Hematopoietic multipotent progenitor cell treated with erythropoietin and hydrocortisone succinate and interleukin-3 and kit ligand, for 6 days (in vitro differentiated cells): ENCODE data around the gene GALNT13.

Source experiments
- DNase-seq: peaks from one replicate; pipeline ENCODE4 v3.0.0-alpha.2; 2015

GALNT13 gene

DNA sequence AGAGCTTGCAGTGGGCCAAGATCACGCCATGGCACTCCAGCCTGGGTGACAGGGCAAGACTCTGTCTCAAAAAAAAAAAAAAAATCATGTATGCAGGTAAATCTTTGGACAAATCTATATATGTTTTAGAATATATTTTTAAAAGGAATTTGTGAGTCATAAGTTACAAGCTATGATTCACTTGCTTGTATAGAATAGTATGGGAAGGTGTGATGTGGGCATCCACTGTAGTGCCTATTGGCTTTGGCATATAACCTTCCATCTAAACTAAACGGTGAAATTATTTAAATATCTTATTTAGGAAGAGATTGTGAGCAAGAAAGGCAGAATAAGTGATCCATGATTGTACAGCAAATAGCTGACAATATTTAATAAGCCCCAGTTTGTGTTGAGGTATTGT, 261.1 kb downstream of the GALNT13 start:
- DNase-seq: no peak

DNA sequence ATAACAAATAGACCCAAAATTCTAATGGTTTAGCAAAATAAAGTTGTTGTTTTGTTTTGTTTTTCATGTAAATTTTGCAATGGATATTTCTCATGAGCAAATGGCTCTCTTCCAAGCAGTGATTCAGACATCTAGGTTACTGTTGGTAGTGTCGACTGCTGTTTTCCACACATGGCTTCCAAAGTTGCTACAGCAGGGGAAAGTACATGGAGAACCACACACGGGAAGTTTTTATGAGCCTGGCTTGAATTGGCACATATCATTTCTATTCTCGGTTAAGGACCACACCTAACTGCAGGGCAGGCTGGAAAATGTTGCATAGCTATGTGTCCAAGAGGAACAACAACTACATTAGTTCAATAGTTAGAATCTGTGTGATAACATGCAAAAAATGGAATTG, 262.1 kb downstream of the GALNT13 start:
- DNase-seq: no peak

DNA sequence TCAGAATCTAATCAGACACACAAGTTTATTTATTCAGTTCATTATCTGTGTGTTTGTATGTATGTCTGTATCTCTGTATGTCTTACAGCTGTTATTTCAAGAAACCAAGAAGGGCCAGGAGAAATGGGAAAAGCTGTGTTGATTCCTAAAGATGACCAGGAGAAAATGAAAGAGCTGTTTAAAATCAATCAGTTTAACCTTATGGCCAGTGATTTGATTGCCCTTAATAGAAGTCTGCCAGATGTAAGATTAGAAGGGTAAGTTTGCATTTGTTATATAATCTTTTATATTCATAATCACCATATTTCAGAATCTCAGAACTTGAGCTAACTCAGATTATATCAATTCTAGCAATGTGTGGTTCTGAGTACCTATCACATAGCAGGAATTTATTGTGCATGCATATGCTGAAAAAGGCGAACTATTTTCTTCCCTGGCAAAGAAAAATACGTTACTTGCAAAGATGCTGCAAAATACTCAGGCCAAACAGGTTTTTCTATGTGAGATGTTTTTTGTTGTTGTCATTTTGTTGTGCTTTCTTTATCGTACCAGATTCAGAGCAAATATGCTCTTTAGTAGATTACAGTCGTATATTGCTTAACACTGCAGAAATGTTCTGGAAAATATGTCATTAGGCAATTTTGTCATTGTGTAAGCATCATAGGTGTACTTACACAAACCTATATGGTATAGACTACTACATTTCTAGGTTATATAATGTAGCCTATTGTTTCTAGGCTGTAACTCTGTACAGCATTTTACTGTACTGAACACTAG, 268.7 kb downstream of the GALNT13 start:
- no peak for DNase-seq

GRCh38 chr2:154142480-154142879, 270.8 kb downstream of the GALNT13 start:
- DNase-seq: no peak

DNA sequence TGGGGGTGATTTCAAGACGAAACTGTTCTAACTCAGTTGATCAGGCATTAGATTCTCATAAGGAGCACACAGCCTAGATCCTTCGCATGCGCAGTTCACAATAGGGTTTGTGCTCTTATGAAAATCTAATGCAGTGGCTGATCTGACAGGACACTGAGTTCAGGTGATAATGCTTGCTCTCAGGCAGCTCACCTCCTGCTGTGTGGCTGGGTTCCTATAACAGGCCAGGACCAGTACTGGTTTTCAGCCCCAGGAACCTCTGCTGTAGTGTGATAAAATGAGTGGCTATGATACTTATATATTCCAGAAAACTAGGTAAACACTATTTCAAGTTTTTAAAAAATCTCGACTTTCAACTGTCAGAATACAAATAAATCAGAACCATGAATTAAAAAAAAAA, 271.4 kb downstream of the GALNT13 start:
- DNase-seq: no peak

GRCh38 chr2:154158101-154158500, 286.4 kb downstream of the GALNT13 start:
- DNase-seq: no peak

DNA sequence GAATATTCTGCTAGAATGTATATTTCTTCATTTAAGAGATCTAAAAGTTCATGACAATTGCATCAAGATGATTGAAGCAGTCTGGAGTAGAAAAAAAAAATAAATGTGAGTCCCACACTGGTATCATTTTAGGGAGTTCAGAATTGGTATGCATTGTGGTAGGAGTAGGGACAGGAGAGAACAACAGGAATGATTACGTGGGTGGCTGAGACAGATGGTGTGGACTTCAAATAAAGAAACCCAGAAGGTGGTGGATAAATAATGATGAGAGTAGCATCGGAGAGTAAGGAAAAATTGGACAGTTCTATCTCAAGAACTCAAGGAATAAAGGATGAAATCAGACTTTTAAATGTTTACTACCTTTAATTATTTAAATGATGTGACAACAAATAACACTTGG, 289.6 kb downstream of the GALNT13 start:
- DNase-seq: no peak

- no peak for DNase-seq
Measured at GRCh38 chr2:154170400-154170799, 298.7 kb downstream of the GALNT13 start.

- DNase-seq: no peak
Measured at GRCh38 chr2:154173164-154173563, 301.4 kb downstream of the GALNT13 start.

- DNase-seq: no peak
Measured at GRCh38 chr2:154173919-154174318, 302.2 kb downstream of the GALNT13 start.

GRCh38 chr2:154182008-154182407, 310.3 kb downstream of the GALNT13 start:
- no peak for DNase-seq

- no peak for DNase-seq
Measured at GRCh38 chr2:154187948-154188347, 316.2 kb downstream of the GALNT13 start.

DNA sequence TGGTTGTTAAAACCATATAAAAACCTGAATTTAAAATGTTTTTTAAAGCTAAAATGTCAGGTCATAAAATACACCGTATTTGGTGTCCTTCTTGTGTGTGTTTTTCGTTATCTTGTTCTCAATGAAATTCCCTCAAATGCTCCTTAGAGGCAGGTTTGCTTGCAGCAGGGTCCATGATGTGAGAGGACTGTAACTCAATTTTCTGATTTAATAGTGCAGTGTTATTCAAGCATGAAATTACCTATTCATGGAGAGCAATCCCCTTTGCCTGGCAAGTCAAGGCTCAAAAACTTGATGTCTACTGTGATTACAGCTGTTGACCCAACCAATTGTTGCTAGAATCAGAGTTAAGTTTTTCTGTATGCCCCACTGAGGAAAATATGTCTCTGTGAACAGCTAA, 318.2 kb downstream of the GALNT13 start:
- DNase-seq: no peak

- DNase-seq: no peak
Measured at GRCh38 chr2:154193246-154193645, 321.5 kb downstream of the GALNT13 start.

- DNase-seq: no peak
Measured at GRCh38 chr2:154194909-154195643, 323.4 kb downstream of the GALNT13 start.

DNA sequence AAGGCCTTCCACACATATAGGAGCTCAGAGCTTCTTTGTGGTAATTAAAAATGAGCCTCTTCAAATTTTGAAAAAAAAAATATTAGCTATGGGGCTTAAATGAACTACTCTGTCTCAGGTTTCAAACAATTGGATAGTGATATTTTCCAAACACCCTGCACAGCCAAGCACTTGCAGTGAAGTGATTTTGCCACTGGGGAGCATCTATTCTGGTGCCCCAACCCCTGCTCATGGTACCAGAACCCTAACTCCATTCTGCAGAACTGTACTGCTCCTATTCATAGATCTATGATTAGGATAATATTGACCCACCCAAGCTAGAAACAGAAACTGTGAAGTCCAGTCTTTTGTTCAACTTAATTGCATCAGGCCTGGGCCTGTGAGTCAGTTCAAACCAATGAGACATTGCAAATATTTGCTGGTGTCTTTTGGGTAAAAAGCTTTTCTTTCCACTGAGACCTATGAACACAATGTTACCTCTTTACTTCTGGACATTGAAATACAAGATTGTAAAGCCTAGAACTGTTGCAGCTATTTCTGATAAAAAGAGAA, 324.0 kb downstream of the GALNT13 start:
- no peak for DNase-seq

GRCh38 chr2:154198866-154199265, 327.1 kb downstream of the GALNT13 start:
- peak; percentile 22 for DNase-seq

DNA sequence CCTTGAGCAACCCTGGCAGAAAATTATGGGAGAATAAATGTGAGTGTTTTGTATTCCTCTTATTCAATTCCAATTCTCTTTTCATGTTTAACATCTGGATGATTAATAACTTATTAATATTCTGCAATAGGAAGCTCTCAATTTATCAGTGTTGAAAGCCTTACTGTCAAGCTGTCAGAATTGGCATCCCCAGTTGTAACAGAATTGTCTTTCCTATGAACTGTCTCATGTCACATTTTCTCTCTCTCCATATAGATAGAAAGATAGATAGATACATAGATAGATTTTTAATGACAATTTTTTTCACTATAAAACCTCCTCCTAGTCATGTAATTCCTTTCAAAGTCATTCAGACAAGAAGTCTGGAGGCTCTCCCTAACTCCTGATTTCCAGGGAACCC, 331.5 kb downstream of the GALNT13 start:
- no peak for DNase-seq

DNA sequence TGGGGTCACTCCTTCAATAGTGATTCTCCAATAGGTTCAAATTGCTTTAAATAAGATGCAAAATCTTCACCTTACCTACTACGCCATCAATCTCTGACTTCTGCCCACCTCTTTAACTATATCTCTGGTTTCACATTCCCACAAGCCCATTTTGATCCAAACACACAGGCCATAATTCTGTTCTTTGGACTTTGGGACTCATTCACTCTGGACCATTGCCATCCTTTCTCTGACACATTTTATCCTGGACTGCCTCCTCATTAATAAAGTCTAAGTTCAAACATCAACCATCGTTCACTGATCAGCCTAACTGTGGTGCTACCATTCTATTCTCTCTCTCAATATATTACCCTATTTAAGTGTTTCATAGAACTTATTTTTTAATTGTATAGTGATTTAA, 332.2 kb downstream of the GALNT13 start:
- DNase-seq: no peak

DNA sequence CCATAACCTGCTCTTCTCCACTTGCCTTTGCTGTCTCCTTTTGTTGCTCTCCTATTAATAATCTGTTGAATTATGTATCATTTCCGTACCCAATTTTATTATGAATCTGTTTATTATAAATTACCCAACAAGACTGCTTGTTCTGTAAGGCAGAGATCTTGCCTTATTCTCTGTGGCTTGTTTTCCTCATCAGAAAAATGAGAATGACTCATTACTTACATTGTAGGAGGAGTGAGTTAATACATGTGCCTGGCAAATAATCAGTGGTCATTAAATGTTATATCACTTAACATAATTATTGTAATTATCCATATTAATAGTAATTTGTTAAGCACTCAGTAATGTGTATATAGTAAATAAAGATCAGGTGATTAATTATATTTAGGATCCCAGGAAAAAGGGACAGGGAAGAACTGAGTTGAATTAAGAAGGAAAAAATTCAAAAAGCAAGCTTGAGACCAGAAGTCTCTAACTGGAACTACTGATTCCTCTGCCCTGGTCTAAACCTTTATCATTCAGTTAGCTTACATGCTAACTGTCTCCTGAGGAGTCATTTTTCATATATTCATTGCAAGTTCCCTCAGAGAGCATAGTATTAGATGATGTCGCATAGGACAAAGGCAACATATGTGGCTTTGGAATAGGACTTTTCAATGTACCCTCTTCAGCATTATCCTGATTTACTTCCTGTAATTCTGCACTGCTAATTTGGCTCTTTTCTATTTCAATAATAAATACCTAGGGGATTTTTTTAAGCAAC, 335.7 kb downstream of the GALNT13 start:
- DNase-seq: no peak

- DNase-seq: no peak
Measured at GRCh38 chr2:154223726-154224125, 352.0 kb downstream of the GALNT13 start.

GRCh38 chr2:154226931-154227330, 355.2 kb downstream of the GALNT13 start:
- no peak for DNase-seq

- DNase-seq: no peak
Measured at GRCh38 chr2:154228566-154229280, 357.0 kb downstream of the GALNT13 start.
